ENCODE results near the gene RAB31.

RAB31 gene

DNA sequence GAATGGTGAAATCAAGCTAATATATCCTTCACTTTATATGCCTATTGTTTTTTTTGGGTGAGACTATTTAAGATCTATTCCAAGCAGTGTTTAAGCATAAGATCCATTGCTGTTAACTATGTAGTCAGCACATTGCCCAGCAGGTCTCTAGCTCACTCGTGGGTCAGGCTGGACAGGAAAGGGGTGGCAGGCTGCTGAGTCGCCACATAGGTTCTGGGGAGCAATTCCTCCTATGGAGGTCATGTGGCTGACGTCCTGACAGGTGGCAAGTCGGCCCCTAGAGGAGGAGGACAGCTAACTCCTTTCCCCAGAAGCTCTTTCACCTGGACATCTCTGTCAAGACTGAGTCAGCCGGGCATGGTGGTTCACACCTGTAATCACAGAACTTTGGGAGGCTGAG is 13.9 kb upstream of the RAB31 start:
- DNase-seq, result no peak

DNA sequence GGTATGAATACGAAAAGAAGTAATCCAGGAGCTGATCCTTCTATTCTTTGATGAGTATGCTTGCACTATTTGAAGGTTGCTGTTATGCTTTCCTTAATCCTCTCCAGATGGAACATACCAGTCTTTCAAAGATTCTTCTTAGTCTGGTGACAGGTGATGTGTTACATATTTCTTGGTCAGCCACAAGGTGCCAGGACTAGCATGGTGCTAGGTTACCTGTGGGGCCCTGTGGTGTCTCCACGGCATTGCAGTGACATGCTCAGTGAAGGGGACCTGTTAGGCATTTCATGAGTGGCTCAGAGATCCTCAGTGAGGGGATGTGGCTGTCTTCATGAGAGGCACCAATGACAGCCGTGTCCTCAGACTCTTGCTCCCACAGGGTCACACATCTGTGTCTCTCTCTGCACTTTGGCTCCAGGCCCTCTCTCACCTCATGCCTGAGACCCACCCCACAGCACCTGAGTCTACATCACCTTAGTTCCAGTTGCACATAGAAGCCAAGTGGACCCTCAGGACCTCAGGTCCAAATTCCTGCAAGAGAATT is 13.1 kb upstream of the RAB31 start:
- no peak for DNase-seq

DNA sequence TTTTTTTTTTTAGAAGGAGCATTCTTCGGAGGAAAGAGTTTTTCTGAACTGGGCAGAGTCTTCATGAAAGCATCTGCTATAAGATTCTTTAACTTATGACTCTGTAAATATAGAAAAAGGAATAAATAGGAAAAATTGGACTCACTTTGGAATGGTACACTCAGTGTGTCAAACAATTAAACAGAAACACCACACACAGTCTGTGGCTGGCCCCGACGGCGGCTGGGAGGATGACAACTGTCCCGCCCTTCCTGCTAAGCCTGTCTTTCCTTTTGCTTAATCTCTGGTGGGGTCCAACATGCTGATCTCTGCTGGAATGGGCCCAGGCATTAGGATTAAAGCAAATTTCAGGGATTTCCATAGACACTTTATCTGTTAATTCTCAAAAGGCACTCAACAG is 12.5 kb upstream of the RAB31 start:
- no peak for DNase-seq

DNA sequence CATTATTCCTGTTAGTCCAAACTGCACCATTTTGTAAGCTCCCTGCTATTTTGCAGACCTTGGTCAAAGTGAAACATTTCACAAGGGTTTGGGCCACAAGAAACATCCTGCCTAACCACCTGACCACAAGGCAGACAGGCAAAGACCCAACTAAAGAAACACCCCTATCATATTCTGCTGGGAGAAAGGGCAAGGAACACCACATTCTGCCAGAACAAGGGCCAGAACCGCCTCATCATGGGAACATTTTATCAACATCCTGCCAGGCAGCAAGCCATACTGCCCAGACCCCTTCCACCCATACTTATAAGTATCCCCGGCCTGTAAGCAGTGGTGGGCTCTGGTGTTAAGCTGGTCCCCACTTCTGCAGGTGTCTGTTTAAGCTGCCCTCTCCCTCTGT is 12.0 kb upstream of the RAB31 start:
- no peak for DNase-seq

DNA sequence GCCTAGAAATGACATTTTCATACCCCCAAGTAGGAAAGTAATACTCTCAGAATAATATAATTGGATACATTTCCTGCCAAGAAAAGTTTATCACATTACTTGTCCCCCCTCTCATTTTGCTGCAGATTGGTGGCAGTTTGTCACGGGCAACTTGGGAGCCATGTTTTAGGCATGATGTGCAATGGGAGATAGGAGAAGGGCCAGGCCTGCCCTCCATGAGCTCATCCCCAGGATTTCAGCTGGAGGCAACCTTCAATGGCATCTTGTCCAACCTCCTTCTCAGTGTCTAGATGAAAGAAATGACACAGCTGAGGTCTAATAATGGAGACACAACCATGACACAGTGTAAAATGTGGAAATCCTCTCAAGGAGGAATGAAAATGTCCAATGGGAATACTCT is 11.4 kb upstream of the RAB31 start:
- no peak for DNase-seq

DNA sequence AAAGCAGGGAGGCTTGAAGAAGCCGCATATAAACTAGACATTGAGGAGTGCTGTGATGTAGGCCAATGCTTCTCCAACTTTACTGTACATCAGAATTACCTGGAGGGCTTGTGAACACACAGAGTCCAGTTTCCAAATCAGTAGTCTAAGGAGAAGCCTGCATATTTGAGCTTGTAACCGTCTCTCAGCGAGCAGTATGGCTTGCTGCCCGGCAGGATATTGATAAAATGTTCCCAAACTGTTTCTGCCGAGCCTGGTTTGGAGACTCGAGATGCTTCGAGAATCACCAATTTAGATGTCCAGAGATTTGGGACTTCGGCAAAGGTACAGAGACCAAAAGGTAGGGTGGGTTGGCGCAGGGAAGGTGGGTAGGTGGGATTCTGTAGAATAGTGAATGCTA is 11.0 kb upstream of the RAB31 start:
- no peak for DNase-seq

DNA sequence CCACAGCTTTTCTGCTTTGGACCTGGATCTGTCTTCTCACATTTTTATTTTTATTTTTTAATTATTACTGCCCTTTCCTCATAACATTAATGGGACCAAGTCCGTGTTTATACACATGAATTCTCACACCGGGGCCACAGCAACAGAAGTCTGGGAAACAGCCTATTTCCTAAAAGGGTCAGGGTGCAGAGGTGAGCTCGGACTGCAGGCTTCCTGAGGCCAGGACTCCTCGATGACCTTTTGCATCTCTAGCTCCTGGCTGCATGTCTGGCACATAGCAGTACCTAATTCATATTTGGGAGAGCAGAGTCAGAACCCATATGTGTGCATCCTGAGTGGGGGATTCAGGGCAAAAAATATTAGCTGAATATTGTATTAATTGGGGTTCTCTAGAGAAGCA is 9.6 kb upstream of the RAB31 start:
- DNase-seq, result no peak

DNA sequence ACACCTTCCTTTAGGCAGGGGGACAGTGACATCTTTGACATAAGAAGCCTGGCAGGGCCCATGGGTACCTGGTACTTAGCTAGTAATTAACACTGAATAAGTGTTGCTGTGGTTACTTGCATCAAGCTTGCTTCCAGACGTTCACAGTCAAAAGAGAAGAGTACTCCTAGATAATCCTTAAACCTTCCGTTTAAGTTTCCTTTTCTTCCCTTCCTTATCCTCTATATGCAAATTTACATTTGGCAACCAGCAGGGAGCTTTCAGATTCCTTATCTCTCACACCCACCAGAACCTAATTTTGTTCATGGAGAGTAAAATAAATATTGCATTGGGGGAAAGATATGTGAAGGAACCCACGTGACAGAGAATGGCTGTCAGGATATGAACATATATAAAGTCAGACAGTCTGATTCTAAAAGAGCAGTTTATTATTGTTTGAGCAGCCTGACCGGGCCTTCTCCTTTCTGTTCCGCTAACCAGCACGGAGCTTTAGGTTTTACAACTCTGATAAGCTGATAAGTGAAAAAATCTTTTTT is 7.8 kb upstream of the RAB31 start:
- no peak for DNase-seq

DNA sequence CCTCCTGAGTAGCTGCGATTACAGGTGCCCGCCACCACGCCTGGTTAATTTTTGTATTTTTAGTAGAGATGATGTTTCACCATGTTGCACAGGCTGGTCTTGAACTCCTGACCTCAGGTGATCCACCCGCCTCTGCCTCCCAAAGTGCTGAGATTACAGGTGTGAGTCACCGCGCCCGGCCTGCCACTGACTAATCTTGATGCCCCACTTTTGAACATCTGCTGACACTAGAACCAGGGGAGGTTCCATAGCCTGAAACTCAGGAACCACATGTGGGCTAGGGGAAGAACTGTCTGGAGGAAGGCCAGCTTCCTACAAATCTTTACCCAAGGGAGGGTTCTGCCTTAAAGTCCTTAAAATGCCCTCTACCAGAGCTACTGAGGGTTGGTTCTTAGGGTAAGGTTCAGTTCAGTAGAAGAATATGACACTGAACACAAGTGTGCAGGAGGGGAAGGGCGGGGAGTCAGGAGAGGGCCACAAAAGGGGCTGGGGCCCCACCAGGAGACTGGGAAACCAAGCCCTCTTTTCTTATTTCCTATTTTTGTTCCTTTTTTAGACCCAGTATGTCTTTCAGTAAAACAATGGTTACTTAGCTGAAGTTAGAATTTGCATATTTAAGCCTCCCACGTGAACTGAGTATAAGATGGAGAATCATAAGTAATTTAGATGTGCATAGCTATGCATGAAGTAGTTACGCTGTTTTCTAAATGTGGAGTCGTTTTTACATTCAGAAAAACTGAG is 6.3 kb upstream of the RAB31 start:
- no peak for DNase-seq

DNA sequence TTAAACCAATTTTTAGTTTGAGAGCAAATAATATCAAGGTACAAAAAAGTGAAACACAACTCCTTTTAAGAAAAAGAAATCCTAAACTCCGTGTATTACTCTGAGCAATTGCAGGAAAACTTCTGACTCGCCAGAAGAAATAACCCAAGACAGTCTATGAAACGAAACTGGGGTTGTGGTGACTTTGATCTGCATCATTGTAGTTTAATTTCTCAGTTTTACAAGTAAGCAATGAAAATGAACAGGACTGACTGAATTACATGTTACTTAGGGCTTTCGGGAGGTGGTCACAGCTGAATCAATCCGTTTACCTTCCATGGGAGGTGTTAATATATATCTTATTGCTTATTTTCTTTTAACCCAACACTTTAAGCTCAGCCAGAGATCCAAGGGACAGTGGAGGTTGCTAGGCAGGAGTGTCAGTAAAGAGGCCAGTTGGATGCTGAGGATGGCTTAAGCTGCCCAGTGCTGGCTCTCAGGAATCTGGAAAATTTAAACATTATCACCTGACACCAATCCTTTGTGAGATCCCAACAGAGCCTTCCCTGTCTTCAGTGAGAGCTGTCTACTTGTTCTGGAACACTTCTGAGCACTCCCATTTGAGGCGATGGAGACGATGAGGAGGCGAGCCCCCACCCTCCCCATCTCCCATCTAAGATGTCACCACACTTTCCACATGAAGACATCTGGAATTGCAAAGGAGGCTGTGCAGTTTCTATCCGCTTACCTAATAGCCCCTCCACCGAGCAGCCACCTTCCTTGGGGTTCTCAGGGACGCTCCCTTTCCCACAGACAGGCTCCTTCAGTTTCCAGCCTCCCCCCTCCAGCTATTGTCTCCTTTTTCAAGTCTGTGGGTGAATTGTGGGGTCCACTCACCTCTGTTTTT is 3.6 kb upstream of the RAB31 start:
- DNase-seq, result no peak

DNA sequence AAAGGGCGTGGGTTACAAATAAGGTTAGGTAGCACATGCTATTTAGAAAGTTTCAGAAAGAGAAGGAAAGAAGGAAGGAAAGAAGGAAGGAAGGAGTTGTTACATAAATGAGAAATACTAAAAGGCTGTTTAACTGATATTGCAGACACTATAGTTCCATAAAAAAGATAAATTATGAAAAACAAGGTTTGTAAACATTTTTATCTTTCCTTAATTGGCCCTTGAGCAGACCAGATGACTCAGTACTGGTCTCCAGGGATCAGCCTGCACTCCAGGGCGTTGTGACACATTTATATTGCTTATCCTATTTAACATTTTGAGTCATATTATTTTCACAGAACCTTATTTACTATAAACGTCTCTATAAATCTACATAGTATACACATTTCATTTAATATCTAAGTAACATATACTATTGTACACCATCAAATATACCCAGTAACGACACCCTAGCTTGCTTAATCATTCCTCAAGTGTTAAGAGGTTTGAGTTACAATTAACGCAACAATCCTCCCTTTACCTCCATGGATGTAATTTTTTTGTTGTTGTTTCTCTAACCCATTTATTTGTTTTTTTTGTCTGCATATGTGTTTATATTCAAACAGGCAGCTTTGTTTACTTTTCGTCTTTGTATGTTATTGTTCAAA is 2.8 kb upstream of the RAB31 start:
- no peak for DNase-seq

DNA sequence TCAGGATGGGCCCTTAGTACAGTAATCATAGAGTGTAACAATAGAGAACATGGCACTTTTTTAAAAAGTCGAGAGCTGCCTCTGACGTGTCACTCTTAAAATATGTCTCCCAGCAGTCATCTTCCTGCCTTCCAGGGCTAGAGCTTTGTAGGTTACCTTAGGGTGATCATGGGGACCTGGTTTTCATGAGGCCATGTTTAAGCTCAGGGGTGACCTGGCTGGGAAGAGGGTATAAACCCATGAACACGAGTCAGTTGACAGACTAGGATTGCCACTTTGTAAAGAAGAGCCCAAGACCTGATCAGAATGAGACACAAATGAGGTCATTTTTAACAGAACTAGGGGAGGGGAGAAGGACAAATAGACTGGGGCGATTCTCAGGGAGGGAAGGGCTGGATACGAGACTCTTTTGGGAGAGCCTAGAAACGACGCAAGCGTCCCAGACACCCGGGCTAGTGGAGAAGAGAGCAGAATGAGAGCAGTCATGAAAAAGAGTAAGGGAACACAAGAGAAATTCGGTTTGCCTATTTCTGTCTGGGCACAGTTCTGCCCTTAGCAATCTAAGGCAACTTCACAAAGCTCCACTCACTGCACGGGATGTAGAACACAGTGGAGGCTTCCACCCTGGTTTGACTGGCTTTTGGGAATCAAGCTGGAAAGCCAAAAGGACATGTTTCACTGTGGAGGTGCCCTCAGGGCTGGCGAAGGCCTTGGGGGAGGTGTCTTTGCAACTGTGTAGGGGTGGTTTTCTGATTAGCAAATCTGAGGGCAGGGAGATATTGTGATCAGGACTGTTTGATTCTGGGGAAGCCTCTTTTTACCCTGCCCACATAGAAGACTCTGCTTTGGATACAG is 1.8 kb upstream of the RAB31 start:
- DNase-seq, result no peak

DNA sequence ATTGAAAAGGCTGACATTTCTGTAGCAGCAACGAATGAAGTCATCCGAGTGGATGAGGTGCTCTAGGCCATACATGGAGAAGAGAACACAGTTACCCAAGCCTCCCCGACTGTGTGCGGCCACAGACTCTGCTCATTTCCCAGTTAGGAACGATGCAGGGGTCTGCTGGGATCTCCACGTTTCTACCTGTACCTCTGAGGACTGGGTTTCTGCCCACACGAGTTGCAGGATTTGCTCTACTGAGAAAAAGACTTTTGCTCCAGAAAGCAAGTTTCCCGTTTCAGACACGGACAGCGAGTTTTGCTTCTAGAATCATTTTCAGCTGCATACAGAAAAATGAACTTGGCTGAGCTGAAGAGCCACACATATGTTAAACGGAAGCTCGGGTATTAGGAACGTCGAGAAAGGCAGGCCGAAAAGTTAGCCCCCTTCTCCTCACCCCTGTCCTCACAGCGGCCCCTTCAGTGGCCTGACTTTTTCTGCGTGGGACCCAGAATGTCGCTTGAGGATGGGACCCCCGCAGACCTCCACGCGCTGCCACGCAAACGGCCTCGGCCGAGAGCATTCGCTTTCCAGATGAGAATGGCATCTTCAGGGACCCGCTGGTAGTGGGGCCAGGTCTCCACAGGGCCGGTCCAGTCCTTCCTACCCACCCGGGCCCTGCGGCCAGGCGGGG is 582 bp upstream of the RAB31 start:
- DNase-seq, result no peak

DNA sequence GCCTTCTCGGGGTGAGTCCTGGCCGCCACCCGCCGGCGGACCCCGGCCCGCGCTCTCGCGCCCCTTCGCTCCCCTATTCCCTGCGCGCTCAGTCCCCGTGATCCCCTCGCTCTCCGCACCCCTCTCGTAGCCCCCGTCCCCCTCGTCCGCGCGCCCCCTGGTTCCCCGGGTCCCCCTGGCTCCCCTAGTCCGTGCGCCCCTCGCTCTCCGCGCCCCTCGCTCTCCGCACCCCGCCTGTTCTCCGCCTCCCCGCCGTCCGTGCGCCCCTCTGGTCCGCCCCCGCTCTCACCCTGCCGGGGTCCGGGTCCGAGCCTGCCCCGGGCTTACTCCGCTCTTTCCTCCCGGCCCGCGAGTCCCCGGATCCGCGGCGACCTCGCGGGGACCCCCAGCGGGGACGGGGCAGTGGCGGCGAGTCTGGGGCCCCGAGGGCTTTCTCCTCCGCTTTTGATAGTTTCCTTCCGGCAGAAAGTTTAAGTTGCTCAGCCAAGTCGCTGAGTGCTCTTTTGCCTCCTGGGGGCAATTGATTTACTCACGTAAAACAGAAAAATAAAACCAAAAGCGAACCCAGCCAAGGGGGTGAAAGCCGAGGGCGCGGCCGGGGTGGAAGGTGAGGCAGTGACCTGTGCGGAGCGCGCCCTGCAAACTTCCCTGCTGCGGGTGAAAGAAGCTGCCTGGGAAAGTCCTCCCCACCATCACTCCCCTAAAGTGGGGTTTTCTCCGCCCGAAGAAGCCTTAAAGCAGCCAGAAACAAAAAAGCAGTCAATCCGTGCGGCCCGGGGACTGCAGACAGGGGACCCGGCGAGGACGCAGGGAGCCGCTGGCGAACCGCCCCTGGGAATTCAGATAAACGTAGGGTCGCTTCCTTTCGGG is 568 bp downstream of the RAB31 start:
- DNase-seq, result no peak

DNA sequence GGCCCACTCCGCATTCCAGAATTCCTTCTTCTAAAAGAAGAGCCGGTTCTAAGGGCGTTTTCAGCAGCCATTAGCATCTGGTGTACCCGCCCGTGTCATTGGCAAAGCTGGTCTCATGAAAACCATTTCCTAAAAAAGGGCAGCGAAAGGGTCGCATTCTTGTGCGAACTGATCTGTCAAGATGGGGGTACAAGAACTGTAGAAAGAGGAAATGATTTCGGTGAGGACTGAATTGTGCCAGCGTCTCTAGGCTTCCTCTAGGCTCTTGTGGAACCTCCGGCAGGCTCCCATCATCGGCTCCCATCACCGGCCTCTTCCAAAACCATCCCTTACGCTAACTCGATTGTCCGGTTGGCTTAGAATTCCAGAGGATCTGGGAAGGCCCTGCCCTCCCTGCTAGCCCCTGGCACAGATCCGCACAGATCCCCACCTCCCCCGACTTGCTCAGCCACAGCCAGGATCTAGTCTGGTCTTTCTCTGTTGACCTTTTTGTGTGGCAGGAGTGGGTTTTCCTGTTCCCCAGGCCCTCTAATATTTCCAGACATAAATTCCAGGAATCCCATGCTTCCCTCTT is 1.3 kb downstream of the RAB31 start:
- DNase-seq, result no peak

DNA sequence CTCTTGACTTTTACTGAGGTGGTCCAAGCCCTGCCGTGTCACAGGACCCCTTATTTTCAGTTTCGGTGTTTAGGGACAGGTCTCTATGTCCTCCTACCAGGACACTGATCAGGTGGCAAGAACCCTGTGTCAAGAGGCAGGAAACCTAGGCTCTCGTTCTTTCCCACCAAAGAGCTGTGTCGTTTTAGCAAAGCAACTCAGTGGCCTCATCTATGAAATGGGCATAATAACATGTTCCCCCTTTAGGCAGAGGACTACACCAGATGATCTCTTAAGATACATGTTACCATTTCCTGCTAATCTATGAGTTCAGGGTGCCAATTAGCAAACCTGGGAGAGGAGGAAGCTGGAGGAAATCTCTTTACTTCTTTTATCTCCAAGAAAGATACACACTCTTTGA is 1.9 kb downstream of the RAB31 start:
- no peak for DNase-seq

DNA sequence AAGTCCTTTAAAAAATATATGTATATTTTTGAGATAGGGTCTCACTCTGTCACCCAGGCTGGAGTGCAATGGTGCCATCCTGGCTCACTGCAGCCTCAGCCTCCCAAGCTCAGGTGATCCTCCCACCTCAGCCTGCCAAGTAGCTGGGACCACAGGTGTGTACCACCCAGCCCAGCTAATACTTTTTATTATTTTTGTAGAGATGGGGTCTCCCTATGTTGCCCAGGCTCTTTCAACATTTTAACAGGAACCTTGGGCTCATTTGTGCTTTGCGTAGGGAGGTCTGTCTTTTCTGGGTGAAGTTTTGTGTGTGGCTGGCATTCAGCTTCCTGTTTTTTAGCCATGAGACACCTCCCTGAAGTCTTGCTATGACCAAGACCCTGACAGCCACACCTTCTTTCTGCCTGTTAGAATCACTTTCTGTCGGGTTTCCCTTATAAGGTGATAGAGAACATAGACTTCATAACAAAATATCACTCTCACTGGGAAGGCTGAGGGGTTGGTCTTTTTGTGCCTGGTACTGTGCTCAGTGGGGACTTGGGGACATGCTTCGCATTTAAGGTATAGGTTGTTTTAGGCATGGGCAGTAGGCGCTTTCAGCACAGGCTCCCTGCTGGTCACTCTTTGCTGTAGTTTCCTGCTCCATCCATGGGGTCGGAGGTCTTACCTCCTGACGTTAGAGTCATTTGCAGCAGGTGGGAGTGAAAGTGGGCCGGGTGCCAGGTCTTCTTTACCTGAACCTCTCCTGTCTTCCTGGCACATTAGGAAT is 3.4 kb downstream of the RAB31 start:
- DNase-seq, result no peak

DNA sequence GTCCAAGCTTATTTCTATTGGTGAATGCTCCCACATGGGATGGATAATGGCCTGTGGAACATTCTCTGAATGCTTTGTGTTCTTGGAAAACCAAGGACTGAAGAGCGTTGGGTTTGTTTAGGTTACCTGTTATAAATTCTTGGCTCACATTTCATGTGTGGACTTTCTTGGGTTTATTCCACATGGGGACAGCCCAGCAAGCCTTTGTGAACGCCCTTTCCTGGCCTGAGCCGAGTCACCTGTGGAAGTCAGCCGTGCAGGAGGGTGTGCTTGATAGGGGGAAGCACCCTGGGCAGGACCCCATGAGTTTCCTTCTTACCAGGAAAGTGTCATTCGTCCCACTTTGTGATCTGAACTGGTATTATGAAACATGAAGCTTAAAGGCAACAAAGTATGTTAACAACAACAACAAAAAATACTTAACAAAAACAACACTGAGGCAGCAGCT is 4.1 kb downstream of the RAB31 start:
- no peak for DNase-seq

DNA sequence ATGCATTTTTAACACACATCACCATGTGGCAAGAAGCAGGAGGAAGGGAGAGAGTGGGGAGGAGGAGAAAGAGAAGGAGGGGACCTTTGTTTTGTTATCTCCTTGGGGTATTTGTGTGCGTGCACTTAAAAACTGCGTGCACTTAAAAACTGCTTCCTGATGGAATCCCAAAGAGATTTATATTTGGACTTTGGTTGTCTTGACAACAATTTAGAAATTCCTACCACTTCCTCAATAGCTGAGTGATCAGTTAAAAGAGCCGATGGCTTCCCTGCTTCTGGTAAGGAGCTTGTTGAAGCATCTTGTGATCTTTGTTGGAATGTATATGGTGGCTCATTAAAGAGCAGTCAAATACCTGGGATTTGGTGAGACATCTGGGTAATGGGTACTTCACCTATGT is 4.5 kb downstream of the RAB31 start:
- no peak for DNase-seq

Data from activated CD4-positive, alpha-beta T cell treated with anti-CD3 and anti-CD28 coated beads, Interleukin-2, amount 50 U/mL, for 4 hours (primary cell).